NCI-H510A (cell line): ENCODE results near the gene LYSMD4.

Source experiments
- DNase-seq: peaks from one replicate; lab custom pipeline; 2025; lab: John Stamatoyannopoulos, UW

LYSMD4 gene

DNA sequence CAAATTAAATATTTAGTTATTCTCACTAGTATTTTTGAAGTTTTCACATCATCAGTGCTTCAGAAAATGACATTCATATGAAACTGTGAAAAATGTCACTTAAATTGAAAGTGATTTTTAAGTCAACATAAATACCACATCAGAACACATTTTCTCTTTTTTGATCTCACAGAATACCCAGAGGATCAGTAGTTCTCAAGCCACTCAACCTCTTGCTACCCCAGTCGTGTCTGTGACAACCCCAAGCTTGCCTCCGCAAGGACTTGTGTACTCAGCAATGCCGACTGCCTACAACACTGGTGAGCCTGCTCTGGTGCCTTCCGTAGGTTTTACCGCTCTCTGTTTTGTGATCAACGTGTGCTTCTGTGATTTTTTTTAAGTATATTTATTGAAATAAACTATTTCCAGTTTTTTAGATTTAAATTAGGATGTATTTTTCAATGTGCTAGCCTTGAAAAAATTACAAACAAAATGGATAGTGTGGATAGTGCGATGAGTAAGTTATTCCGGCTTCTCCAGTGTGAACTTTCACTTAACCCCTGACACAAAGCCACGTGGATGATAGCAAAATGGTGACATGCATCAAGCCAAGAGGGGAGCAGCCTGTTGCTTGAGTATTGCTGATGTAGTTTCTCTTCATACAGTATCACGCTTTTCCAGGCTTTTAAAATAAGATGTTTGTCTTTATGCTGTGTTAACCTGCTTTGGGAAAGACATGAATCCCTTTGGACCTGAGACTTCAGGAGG lies 26.5 kb downstream of the LYSMD4 start:
- DNase-seq: no peak

DNA sequence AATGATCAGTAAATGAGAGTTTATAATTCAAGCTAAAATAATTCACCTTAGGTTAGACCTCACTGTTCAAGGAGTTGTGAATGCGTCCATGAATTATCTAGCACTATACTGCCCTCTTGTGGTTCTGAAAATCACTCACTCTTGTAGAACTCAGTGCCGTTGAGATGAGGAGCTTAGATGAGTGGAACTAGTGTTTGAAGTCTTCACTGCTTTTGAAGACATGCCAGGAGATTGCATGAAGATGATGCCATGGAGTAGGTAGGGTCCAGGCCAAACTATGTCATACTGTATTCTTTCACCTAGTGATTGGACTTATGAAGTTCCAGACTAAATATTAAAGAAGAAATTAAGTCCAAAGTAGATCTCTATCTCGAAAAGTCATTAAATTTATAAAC lies 28.8 kb downstream of the LYSMD4 start:
- no peak for DNase-seq

DNA sequence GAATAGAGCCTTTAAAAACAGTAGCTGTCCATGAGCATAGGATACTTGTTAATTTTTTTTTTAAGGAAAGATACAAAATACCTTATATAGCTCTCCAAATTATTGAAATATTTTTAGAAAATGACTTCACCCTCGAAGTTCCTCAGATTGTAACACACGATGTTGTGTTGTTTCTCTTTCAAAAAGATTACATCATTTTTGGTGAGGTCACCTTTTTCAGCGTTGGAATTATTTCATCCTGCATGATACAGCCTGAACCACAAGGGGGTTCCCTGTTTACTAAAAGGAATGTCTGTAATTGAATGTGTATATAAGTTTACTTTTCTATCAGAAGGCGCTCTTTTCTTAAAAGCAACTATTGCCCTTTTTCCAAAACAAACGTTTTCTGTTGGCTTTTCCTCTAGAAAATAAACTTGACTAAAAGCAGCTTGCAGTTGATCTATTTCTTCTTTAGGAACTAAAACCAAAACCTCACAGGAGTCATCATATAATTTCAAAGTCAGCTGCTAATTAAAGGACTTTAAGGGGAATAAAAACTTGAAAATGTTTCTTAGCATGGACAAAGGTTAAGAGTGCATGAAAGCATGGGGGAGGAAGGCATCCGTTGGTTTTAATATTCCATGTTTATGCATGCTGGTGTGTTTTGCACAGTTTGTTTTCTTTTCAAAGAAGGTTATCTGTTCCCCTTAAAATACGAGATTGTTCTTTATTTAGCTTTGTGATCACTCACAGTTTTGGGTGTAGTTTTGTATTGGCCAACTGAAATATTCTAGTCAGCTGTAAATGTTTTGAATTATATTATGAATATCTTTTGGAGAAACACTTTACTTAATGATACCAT lies 29.4 kb downstream of the LYSMD4 start:
- no peak for DNase-seq

DNA sequence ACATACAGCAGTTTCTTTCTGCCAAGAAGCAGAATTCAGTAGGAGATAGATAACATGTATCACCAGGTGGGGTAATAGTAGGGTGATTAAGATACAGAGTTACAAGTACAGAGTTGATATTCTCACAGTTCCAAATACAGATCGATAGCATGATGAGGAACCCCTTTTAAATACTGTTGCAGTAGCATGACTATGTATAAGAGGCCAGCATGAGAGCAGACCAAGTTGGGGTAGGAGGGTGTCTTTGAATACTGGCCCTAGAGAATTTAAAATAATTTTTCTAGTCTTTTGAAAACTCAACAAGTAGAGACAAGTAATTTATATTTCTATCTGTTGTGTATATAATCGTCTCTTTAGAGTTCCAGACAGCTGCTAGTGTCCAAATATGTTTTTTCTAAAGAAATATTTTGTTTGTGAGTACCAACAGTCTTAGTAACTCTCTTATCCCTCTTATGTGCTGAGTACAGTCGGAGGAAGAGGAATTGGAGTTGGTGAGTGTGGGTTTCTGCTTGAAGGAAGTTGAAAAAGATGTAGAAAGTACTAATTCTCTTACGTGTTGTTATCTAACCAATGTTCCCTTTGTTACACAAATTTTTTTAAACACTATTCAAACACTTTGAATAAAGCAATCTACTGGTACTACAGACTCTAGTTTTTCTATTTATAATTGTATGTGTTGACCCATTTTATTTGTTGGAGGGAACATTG lies 30.2 kb downstream of the LYSMD4 start:
- no peak for DNase-seq

DNA sequence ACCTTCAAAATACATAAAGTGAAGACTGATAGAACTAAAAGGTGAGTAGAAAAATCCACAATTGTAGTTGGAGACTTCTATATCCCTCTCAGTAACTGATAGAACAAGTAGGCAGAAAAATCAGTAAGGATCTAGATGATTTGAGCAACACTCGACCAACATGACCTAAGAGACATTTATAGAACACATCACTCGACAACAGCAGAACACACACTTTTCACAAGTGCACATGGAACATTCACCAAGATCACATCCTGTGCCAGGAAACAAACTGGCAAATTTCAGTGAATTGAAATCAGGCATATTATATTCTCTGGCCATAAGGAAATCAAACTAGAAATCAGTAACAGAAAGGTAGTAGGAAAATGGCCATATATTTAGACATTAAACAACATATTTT lies 37.1 kb downstream of the LYSMD4 start:
- DNase-seq: no peak

DNA sequence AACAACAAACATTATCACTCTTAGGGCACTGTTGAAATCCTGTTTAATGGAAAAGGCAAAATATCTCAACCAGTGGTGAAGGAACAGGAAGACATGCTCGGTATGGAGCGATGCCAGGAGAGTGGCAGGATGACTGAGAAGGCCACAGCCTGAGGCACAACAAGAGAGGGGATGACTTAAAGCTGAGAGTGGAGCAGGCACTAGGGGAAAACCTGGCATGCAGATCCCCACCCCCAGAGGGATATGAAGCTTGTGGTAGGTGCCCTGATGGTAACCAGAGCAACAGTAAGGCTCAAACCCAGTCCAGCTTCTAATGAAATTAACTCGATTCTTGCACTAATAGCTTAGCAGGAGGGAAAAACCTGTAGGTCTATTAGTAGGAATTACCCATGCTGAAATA lies 40.4 kb downstream of the LYSMD4 start:
- no peak for DNase-seq

DNA sequence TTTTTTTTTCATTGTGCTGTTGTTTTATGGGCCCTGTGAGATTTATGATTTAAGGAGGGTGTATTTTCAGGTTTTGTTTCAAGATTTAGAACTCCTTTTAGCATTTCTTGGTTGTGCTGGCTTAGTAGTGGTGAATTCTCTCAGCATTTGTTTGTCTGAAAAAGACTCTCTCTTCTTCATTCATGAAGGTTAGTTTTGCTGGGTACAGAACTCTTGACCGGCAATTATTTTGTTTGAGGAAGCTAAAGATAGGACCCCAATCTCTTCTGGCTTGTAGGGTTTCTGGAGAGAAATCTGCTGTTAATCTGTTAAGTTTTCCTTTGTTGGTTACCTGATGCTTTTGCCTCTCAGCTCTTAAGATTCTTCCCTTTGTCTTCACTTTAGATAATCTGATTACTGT lies 46.9 kb downstream of the LYSMD4 start:
- DNase-seq: no peak

DNA sequence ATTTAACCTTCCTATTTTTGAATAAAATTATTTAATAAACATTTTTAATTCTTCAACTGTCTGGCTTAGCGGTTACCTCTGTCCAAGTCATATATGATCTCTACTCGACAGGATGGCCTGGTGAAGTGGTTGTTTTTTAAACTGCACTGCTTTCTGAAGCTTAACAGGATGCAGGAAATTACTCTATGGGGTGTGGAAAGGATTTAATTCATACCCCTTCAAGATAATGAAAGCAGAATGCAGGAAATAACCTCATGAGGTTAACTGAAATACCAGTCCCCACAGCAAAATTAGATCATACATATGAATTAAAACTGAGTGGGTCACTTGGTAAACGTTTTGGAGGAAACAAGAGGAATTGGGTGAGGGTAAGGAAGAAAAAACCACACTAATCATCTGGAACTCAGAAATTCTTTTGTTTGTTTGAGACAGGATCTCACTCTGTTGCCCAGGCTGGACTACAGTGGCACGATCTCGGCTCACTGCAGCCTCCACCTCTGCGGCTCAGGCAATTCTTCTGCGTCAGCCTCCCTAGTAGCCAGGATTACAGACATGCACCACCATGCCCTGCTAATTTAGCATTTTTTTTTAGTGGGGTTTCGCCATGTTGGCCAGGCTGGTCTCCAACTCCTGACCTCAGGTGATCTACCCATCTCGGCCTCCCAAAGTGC lies 50.1 kb downstream of the LYSMD4 start:
- no peak for DNase-seq

DNA sequence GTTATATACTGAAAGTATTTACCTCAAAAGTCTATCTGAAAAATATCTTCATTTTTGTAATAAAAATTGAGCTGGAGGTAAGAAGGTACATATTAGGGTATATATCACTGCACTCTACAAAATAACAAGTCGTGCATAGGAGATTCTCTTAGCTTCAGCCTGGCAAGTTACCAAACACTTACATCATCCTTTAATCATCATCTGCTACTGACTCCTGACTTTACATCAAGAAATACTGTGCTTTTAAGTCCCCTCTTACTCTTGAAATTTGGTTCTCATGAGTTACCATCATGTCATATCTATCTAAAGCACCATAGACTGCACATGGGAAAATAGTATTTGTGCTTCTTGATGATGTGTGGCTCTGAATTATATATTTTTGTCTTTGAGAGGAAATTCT lies 50.8 kb downstream of the LYSMD4 start:
- DNase-seq: no peak

DNA sequence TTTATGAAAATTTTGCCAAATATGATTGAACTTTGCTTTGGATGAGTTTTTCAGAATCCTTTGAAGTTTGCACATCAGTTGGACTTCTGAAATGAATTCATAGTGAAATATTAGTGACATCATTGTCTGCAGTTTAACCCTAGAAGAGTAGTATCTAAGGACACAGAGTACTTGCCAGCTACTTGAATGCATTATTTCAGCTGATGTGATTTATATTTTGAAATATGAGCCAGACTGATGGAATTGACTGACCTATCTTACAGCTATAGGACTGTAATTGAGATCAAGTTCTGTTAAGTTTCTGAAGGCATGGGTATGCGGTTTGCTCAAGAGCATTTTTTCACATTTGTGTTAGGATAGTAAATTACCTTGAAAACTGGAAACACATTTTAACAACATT lies 51.2 kb downstream of the LYSMD4 start:
- DNase-seq: no peak

DNA sequence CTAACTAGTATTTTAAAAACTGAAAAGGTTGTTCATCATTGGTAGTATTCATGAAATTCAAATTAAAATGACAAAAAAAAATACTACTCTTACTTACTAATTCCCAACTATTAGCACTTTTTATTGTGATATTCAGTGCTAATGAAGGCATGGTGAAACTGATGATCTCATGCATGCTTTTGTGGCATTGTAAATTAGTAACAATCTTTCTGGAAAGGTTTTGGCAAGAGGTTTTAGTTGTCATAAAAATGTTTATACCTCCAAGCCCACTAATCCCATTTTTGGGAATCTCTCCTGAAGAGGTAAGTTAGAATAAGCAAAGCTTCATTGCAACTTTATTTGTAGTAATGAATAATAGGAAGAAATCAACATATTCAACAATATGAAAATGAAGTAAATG lies 53.0 kb downstream of the LYSMD4 start:
- DNase-seq: no peak

DNA sequence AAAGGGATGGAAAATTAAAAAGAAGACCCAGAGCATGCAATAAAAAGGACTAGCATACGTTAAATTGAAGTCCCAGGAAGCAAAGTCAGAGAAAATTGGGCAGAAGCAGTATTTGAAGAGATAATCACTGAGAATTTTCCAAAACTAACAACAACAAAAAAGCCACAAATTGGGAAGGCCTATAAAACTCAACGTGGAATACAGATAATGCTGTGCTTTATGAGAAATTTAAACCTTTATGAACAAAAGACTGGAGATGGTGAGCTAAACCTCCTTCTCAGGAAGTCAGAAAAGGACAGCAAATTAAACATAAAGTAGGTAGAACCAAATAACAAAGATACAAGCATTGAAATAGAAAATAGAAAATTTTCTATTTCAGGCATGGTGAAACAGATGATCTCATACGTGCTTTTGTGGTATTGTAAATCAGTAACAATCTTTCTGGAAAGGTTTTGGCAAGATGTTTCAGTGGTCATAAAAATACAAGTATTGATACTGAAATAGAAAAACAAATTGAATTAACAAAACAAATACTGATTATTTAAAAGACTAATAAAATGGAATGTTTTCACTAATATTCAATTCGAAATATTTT lies 55.6 kb downstream of the LYSMD4 start:
- DNase-seq: no peak
